HT1080 (cell line): ENCODE data around the gene SCUBE2. TPM values are rescaled to one million over a fixed set of nuclear protein-coding genes. Genes with fewer than 3 reads are reported as not detected.
A peak's percentile ranks its signal among the peaks of the same experiment; 100 is the strongest.

Source experiments
- DNase-seq: peaks from one replicate; pipeline ENCODE4 v3.0.0-alpha.2; 2015; ENCODE audit warnings: low read depth
- total RNA-seq: library from RNA; depleted of rRNA; stranded (reverse); fragments of >200 nt; shearing (Covaris generic); gene quantifications from 2 replicates; pipeline ENCODE4 v1.2.3, GENCODE V29; 2014

Gene SCUBE2
- total RNA-seq, 1 experiment from 2014 or later: 0.71 TPM

- DNase-seq: no peak
Observed at GRCh38 chr11:9047964-9048523, 43.4 kb downstream of the SCUBE2 start.

DNA sequence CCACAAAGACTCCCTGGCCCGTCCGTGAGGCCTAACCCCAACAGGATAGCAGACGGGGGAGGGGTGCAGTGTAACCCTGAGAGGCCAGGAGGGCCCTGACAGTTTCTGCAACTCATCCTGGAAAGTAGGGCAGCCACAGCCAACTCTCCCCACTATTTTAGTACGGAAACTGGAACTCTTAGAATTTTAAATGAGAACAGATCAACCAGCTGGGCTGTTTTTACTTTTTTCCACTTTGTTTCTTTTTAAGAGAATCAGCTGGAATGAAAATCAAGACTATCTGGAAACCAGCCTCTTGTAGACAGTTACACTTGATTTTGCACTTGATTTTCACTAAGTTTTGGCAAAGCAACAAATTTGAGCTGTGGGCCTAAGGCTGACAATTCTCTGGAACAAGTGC, 44.9 kb downstream of the SCUBE2 start:
- no peak for DNase-seq

DNA sequence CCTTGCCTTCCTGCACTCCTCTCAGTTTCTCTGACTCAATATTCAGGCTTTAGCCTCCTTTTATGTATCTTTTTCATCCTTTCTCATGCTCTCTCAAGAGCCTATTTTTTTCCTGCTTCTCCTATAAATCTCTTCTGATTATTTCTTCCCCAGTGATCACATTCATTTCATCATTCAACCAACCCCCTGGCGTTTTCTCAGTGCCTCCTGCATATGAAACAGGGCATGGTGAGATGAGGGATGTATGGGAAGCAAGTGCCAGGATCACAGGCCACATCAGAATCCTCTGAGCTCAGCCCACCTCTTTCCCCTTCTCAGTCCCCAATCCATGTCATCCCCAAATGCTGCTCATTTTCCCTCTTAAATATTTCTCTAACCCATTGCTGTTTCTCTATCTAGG, 48.9 kb downstream of the SCUBE2 start:
- no peak for DNase-seq

GRCh38 chr11:9041747-9042146, 49.7 kb downstream of the SCUBE2 start:
- no peak for DNase-seq

- DNase-seq: no peak
Observed at GRCh38 chr11:9040410-9040809, 51.0 kb downstream of the SCUBE2 start.

DNA sequence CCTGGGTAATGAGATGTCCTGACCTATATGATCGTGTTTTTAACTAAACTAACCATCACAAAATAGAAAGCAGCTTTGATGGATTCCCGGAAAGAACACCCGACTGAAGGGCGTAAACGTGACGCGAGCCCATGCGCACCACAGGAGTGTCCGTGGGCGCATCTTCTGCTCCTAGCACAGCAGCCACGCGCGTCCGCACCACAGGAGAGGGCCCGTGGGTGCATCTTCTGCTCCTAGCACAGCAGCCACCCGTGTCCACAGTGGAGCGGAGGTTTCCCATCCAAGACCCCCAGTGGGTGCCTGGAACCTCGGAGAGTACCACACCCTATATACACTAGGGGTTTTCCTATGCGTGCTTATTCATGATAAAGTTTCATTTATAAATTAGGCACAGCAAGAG, 51.5 kb downstream of the SCUBE2 start:
- DNase-seq: no peak

DNA sequence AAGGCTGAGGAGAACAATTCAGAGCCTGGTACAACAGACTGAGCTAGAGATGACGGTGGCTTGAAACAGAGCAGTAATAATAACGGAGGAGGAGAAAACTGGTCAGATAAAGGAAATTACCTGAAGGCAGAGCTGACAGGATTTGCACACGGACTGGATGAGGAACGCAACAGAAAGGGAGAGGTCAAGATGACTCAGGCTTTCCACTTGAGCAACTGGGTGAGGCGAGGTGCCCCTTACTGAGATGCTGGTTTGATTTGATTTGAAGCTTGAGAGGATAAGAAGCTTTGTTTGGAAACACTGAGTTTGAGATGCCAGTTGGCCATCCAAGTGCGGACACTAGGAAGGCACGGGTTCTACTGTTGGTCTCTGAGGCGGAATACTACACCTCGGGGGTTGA, 52.2 kb downstream of the SCUBE2 start:
- peak; percentile 31 for DNase-seq

- no peak for DNase-seq
Observed at GRCh38 chr11:9038541-9038940, 52.9 kb downstream of the SCUBE2 start.

DNA sequence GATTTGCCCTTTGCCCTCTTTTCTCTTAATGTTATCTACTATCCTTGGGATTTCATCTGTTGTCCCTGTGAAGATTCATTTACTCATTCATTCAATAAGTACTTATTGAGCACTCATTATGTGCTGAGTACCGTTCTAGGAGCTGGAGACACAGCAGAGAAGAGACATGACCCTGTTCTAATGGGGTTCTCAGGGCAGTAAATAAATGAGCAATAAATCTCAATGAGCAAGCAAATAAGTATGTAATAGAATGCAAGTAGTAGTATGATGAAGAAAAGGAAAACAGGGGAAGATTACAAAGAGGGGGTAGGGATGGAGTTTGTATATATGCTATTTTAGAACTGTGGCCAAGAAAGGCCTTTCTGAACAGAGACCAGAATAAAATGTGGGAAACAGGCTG, 53.4 kb downstream of the SCUBE2 start:
- no peak for DNase-seq

DNA sequence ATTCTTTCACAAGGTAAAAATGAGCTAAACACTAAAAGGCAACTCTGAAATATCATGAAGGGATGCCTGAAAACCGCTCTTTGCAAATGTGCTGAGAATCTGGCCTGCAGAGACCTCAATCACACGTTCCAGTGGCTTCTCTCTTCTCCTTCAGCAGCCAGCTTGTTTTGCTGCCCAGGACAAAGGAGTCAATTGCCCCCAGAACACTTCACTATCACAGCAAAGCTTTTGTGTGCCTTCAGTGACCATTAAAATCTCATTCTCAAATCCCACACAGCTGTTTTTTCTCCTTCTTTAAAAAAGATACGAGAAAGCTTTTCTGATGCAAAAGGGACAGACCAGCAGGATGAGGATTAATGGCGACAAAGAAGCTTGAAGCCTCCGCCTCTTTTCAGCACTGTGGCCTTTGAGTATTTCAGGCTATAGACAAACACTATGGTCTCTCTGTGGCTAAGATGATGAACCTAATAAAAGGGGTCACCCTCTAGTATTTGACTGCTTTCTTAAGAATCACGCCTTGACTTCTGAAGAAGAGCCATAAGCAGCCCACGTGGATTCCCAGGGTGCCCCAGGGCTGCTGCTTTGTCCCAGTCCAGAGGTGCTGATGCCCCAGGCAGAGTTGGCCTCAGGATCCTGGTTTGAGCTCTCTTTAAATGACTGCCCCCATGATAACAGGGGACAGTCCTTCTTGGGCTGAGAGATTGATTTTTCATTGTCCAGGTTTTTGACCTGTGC, 54.2 kb downstream of the SCUBE2 start:
- no peak for DNase-seq

- no peak for DNase-seq
Observed at GRCh38 chr11:9030601-9031000, 60.8 kb downstream of the SCUBE2 start.

DNA sequence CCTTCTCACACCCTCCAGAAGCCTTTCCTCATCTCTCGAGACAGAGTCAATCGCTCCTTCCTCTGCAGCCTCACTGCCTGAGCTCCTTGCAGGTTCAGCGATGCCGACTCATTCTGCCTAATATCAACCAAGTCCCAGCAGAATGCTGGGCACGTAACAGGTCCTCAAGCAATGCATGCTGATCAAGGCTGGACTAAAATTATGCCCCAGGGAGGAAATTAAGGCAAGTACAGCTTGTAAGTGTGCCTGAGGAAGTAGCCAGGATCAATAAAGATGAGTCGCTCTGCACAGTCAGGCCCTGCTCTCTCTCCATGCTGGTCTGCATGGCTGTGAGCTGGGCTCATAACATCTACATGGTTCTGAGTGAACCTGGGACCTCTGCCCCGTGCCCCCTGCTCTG, 62.0 kb downstream of the SCUBE2 start:
- no peak for DNase-seq

GRCh38 chr11:9028581-9028980, 62.8 kb downstream of the SCUBE2 start:
- DNase-seq: no peak

DNA sequence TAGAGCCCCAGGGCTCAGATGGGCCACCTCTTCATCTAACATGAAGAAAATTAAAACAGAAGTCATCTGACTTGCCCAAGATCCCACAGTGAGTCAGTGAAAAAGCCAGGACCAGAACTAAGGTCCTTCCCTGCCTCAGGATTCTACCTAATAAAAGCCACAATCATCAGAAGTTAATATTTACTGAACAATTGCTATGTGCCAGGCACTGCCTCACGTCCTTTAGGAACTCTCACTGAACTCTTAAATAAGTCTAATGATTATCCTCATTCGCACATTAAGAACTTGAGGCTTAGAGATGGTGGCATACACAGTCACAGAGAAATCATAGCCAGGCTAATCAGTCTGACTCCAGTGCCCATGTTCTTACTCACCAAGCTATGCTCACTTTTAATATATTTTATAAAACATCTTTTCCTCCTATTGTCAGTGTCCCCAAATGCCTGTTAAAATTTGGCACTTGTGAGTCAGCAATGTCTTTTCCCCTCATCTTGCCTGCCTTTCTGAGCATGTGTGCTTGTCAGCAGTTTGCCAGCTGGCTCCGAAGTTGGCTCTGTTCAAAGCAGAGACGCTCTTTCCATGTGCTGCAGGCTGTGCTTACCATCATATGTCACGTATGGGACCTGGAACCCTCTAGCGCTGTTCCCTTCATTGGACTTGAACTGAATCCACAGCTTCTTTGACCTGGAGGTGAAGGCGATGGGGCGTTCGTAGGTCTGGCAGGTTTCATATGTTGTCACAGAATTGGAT, 66.1 kb downstream of the SCUBE2 start:
- no peak for DNase-seq

- DNase-seq: no peak
Observed at GRCh38 chr11:9022961-9023680, 68.3 kb downstream of the SCUBE2 start.

DNA sequence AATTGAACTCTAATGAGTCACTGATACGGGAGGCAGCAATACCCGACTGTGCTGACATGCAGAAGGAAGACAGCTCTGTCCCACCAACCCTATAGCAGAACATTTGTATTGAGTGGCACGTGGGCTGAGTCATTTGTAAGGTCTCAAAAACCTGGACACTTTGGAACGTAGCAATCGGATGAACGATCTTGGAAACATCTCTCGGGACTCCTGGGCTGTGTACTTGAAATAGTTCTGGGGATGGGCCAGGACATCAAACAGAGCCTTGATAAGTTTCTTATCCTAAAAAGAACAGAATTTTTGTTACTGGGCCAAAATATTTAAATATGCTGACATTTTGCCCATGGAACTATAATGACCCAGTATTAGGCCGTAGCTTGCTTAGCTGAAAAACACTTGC, 70.5 kb downstream of the SCUBE2 start:
- DNase-seq: no peak

DNA sequence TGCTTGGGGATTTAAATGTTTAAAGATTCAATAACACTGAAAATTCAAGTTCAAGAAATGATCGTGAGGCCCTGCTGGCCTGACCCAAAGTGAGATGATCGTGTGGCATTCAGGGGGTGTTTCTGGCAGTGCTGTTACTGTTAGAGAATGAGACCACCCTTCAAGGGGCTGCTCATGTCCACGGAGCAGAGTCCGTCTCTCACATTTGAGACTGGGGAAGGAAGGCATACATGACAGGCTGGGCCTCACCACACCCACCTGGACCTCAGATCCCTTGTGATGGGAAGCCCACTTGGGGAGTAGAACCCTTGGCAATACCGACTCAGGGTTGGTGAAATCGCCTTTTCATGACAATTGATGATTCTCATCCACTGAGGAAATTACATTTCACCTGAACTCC, 71.5 kb downstream of the SCUBE2 start:
- no peak for DNase-seq

GRCh38 chr11:9017773-9018172, 73.6 kb downstream of the SCUBE2 start:
- DNase-seq: no peak

DNA sequence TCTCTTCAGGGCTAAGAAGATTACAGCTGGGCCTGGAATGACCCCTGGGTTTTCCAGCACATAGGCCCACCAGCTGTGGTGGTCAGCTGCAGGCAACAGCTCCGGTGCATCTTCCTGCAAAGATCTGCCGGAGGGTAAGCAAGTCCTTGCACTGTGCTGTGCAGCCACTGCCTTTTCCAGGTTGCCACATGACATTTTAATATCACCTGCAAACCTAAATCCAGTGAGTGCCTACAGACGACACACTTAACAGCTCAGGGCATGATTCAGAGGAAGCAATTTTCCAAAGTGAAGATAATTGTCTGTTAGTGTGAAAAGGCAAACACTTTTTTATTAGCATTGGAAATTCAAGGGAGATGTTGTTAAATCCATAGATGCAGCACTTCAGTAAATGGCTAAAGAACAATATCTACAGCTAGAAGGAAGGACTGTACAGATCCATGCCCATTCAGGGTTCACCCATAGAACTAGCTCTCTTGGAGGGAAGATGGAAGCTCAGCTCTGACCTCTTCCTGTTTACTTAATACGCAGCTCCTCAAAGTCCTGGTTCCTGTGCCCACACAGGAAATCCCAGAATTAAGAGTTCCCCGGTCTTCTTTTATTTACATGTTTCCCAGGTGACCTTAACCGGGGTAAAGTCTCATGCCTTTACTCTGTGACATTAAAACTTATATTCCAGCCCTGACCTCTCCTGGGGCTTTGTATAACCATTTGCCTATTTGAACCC, 74.3 kb downstream of the SCUBE2 start:
- DNase-seq: peak; percentile 53

- peak; percentile 73 for DNase-seq
Observed at GRCh38 chr11:9015677-9016076, 75.7 kb downstream of the SCUBE2 start.

GRCh38 chr11:9014826-9015225, 76.6 kb downstream of the SCUBE2 start:
- DNase-seq: no peak
